GM18867 (cell line): ENCODE results near the gene NKX6-2.
"Not testable (repeated sequence)": the region's sequence is repeated elsewhere in the genome, so short reads cannot be mapped to it uniquely, and the experiment has no call there.

Source experiments
- ATAC-seq: cut with Tn5 transposase; IDR thresholded peaks from one replicate; pipeline ENCODE4 v1.9.1; 2021; ENCODE audit warnings: mild to moderate bottlenecking, moderate library complexity; ENCODE audit not compliant: unreplicated experiment

Gene NKX6-2

DNA sequence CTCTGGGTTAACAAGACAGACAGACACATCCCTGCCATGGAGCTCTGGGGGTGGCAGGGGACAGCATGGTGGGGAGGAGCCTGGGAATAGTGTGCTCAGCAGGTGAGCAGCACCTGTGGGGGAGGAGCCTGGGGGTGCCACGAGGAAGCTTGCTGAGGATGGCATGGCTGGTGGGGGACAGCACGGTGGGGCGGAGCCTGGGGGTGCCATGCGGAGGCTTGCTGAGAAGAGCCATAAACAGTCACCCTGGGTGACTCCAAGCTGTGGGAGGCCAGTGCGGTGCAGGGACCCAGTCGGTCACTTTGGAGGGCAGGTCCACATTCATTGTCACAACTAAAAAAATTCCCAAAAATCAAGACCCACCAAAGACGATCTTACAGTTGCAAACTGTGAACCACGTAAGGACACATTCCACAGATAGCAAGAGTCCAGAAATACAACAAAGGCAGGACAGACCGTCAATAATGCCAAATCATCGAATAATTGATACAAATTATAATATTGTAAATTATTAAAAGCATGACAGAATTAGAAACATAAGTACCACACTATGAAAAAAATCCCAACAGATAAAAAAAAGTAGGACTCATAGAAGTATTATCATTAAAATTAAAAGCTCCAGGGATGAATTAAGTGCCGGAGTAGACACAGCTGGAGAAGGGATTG, 24.4 kb downstream of the NKX6-2 start:
- ATAC-seq, result no peak

DNA sequence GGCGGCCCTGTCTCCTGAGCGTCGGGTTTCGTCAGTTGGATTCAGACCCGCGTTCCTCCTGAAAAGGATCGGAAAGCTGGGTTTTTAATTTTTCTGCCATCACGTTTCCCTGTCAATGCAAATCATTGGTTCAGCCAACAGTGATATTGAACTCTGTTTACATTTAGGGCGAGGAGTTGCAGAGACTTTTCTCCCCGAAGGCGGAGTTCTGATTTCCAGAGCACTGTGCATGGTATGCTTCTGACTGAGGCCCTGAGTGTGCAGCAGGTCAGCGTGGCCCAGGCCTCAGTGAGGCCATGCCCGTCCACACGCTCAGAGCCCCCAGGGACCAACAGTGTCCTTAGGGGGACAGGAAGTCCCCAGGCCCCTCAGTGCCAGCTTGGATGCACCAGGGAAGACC, 27.1 kb downstream of the NKX6-2 start:
- no peak for ATAC-seq

DNA sequence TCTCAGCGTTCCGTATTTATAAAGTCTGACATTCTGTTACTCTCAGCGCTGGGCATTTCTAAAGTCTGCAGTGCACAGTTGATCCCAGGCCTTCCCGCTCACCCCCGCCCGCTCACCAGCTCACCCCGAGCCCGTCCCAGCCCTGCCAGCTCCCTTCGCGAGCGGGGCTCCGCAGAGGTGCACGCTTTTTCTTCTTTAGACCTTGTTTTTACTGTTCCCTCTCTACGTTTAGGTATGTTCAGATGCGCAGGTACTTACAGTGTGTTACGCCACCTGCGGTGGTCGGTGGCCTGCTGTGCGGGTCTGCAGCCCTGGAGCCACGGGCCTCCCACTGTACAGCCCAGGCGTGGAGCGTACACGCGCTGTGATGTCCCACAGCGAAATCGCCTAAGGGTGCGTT, 28.8 kb downstream of the NKX6-2 start:
- ATAC-seq, result no peak

DNA sequence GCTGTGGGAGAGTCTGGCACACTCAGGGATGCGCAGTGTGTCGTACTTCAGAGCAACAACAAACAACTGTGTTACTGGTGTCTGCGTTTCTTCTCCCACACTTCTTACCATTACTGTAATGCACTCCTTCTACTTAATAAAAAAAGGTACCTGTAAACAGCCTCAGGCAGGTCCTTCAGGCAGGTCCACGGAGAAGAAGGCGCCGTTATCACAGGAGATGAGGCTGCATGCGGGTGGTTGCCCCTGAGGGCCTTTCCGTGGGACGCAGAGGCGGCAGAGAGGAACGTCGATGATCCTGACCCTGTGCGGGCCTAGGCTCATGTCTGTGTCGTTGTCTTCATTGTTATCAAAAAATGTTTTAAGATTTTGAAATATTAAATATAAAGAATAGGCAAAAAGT, 29.4 kb downstream of the NKX6-2 start:
- ATAC-seq, result no peak

DNA sequence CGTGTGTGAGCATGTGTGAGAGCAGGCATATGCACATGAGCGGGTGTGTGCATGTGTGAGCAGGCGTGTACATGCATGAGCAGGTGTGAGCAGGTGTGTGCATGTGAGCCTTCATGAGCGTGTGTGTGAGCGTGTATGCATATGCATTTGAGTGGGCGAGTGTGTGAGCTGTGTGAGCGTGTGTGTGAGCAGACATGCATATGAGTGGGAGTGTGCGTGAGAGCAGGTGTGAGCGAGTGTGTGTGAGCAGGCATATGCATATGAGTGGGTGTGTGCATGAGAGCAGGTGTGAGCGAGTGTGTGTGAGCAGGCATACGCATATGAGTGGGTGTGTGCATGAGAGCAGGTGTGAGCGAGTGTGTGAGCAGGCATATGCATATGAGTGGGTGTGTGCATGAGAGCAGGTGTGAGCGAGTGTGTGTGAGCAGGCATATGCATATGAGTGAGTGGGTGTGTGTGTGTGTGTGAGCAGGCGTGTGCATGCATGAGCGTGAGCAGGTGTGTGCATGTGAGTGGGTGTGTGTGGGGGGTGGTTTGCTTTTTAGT, 30.7 kb downstream of the NKX6-2 start:
- no peak for ATAC-seq

DNA sequence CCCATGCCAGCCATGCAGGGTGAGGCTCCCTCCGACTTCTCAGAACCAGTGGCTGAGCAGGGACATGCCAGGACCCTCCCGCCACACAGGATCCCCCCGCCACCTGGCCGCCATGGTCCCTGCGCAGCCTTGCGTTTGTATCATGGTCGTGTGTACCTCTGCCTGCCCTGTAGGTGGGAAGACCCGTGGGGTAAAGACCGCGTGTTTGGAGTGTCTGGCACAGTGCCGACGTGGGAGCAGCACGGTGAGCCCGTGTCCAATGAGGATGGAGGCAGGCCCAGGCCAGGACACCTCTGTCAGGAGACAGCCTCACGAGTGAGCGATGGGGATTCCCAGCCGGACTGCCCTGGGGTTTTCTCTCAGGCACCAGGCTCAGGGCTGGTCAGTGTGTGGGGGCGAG, 31.9 kb downstream of the NKX6-2 start:
- no peak for ATAC-seq

DNA sequence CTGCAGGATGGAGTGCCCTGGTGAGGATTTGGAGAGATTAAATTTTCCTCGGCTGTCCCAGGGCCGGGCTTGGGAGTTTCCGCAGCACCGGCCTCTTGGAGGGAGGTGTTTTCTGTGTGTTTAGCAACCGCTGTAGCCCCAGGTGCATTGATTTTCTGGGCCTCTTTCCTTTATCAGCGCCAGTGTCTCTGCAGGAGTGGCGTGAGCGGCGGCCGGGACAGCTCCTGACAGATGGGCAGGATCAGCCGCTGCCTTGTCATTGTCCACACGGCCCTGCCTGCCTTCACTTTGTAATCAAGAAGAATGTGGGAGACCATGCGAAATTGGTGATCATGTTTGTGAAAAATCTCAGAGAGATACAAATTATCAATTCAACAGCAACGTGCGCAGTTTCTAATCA, 32.4 kb downstream of the NKX6-2 start:
- no peak for ATAC-seq

DNA sequence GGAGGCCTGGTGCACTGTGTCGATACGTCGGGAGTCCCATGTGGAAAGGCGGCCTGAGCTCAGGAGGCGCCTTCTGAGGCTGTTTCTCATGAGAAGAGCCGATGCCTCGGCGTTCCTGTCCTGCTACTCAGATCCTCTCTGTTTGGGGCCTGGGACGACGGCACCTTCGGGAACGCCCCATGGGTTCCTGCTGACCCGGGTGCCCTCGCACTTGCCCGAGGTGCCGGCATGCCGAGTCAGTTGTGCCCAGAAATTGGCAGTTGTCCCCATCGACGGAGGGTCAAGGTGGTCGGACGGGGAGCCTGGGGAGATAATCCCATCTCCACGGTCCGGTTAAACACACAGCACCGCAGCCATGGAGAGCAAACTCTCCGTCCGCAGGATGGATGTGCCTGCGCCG, 33.0 kb downstream of the NKX6-2 start:
- no peak for ATAC-seq

DNA sequence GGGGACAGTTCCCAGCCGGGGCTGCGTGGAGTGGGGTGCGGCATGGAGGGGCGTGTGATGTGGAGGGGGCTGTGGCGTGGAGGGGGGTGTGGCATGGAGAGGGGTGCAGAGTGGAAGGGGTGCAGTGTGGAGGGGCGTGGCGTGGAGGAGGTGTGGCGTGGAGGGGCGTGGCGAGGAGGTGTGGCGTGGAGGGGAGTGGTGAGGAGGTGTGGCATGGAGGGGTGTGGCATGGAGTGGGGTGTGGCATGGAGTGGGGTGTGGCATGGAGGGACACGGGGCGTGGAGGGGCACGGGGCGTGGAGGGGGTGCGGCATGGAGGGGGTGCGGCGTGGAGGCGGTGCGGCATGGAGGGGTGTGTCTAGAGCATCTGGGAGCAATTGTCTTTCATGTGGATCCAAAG, 33.6 kb downstream of the NKX6-2 start:
- ATAC-seq, result no peak

DNA sequence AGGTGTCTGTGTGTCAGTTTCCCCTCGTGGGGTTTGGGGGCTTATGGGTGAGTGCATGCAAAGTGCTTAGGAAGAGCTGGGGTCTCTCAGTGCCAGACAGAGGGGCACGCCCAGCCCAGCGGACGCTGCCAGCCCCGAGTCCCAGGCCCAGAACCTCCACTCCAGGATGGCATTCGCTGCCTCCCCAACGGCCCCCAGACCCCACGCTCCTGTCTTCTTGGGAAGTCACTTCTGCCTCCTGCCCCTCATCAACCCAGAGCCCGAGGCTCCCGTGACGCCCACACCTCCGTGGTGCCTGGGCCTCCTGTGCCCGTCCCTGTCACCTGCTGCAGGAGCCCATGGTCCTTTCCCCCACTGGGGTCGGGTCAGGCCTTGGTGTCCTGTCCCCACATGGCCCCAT, 35.0 kb downstream of the NKX6-2 start:
- no peak for ATAC-seq

DNA sequence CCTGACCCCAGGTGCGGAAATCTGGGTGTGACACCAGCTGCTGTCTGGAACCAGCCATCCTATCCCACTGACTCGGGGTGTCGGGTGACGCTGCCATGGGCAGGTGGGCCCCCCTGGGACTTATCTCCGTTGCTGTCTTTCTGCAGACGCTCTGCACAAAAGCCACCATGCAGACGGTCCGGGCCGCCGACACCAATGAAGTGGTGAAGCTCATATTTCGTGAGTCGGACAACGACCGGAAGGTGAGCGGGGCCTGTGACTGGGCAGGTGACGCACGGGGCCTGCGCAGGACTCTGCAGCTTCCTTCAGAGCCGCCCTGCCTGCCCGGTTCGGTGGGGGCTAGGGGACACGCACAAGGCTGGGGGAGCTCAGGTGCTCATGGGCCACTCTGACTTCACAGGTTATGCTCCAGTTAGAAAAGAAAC, 36.6 kb downstream of the NKX6-2 start:
- ATAC-seq, result no peak

DNA sequence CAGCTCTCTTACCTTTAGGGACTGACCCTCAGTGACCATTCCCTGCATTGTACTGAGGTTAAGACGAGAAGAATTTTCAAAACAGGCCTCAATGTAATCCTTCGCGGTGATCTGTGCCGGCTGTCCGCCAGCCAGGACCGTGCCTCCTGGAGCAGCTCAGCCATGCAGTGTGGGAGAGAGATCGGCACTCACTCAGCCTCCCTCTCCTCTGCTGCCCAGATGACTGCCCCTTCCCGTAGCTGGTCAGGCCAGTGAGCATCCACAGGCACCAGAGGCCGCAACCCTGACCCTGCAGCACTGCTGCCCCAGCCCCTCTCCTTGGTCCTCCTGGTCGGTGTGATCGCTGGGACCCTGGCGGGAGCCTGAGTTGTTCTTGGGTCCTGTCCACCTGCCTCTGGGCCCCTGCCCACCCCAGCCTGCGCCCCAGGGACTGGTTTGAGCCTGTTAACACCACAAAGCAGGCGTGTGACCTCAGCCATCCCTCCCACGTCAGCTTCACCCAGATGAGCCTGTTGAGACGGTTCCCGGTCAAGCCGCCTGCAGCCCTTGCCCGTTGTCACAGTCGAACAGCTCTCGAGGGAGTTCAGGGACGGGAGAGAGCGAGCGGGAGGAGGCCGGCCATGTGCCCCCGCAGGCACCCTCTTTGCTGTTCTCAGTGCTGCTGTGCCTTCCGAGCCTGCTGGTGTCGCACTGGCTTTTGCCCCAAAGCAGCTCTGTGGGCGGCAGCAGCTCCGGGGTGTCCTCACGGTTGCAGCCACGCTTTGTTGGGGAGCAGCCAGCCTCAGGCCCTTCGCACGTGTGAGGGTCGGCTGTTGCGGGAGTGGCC, 37.2 kb downstream of the NKX6-2 start:
- no peak for ATAC-seq

DNA sequence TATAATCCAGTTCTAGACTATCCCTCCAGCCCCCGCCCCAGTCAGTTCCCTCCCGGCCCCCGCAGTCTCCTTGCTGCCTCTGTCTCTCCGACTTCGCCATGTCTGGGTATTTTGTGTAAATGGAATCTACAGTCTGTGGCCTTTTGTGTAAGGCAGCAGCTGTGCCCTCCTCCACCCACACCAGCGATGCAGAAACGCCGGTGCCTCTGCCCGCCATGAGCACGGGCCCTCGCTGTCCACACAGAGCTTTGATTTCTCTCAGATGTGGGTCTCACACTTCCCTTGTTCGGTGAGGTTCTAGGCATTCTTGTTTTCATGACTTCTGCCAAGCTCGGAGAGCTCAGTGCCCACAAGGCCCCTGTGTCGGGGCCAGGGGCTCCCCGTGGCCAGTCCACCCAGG, 37.8 kb downstream of the NKX6-2 start:
- no peak for ATAC-seq

DNA sequence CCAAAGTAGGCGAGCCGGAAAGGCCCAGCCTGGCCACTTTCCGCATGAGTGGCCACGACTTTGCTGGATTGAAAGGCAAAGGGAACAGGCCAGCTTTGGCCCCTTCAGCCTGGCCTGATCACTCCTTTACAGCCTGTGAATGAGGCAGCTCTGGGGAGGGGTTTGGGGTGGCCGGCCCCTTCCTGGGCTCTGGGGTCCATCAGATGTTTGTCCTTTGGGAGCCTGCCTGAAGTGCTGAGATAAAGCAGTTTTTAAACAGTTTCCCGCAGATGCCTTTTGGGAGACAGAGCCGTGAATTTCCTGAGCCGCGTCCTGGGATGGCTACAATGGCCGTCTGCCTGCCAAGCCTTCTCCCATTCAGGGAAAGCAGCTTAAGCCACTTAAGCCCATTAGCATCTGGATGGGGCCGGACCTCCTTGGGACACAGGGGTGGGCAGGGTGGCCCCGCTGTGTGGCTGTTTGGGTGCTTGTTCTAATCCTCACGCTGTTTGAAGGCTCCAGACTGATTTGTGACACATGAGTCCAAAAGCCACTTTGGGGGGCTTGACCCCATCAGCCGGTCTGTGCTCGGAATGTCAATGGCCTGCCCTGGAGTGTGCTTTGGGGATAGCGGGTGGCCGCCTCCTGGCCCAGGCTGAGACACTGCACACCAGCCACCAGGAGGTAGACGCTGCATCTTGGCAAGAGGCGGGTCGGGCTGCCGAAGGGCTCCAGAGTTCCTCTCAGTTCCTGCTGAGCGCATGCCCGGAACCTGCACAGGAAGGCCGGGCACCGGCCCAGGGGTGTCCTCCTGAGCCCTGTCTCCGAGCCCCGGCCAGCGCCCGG, 38.9 kb downstream of the NKX6-2 start:
- ATAC-seq, result no peak

DNA sequence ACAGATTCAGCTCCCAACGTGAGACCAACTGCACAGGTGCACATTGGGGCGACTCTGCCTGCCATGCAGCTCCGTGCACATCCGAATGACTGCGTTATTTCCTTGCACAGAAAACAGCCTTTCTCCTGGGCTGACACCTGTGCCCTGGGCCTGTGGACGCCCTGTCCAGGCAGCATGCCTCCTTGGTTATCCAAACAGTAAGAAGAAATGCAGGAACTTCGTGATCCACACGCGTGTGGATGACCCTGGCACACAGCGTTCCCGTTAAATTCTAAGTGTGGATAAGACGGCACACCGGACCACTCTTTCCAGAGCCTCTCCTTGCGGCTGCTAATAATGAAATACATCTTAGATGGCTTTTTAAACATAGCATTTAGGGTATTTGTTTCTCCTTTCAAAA, 39.6 kb downstream of the NKX6-2 start:
- no peak for ATAC-seq

DNA sequence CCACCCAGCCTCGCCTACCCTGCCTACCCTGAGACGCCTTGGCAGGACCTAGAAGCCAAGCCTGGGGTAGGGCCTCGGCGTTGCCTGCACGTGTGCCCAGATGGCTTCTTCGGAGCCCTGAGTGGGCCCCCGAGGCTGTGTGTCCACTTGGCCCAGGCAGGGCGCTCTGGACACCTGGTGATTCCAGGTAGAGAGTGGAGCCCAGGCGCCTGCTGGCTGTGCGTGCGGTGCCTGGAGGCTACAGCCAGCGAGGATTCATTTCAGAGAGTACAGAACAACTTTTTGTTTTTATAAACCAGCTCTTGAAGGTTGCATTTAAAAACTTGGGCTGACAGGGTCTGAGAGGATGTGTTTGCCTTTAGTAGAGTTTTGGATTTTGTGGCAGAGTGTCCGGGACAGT, 40.0 kb downstream of the NKX6-2 start:
- ATAC-seq, result no peak

DNA sequence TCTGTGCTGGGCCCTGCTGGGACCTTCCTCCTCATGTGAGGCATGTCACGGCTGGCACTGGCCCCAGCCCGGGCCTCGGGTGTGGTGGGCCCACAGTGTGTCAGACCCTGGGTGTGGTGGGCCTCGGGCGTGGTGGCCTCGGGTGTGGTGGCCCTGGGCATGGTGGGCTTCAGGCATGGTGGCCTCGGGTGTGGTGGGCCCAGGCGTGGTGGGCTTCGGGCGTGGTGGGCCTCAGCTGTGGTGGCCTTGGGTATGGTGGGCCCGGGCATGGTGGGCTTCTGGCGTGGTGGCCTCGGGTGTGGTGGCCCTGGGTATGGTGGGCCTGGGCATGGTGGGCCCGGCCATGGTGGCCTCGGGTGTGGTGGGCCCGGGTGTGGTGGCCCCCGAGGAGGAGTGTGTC, 40.4 kb downstream of the NKX6-2 start:
- no peak for ATAC-seq

DNA sequence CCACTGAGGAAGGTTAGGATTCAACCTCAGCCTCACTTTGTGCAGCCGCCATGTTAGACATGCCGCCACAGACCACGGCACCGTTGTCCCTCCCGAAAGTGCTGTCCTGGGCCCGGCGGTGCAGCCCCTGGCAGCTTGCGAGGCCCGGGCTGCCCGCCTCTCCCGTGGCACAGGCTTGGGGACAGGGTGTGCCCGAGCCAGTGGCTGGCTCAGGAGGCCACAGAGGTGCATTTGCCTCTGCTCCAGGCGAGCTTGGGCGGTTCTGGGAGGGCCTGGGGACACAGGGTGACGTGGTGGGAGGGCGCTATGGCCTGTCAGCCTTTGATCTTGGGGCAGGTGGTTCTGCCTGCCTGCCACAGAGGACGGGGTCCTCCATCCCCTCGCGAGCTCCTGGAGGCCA, 41.1 kb downstream of the NKX6-2 start:
- ATAC-seq, result no peak

DNA sequence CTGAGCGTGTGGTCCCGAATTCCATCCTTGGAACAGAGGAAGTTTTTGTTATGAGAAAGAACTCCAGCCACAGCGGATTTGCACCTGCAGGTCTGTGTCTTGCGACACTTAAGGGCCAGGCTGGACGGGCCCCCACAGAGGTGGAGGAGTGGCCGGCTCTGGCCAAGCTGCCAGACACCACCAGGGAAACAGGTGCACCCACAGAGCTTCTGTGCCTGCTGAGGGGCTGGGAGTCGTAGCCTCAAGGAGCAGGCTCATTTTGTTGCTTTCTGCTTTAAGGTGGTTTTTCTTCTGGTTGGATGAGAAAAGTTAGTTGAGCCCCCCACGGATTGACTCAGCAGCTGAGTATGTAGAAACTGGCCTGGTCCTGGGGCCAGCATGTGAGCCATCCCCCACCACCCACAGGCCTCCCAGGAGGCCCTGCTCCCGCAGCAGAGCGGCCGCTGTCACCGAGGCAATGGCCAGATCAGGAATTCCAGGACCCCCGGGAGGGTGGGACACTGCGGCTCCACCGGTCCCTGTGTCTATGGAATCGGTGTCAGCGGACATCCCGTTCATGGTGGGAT, 41.9 kb downstream of the NKX6-2 start:
- no peak for ATAC-seq

DNA sequence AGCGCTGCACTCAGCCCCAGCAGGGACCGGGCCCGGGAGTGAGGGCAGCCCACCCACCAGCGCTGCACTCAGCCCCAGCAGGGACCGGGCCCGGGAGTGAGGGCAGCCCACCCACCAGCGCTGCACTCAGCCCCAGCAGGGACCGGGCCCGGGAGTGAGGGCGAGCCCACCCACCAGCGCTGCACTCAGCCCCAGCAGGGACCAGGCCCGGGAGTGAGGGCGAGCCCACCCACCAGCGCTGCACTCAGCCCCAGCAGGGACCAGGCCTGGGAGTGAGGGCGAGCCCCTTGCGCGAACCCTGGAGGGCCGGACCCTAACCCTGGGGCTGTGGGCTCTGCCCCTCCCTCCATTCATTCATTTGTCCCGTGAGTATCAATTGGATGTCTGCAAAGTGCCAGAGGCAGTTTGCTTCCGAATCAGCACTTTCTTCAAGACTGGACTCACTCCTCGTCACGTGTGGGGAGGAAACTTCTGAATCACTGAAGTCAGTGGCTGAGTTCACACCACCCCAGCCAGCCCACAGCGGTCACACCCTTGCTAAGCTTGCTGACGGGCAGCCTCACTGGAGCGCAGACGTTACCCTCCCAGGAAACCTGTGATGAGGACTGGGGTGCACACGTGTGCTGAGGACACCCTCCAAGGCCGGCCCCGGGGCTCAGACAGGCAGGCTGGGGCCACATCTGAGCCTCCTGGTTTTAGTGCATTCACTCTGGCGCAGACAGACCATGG, 42.6 kb downstream of the NKX6-2 start:
- ATAC-seq, result not testable (repeated sequence)

DNA sequence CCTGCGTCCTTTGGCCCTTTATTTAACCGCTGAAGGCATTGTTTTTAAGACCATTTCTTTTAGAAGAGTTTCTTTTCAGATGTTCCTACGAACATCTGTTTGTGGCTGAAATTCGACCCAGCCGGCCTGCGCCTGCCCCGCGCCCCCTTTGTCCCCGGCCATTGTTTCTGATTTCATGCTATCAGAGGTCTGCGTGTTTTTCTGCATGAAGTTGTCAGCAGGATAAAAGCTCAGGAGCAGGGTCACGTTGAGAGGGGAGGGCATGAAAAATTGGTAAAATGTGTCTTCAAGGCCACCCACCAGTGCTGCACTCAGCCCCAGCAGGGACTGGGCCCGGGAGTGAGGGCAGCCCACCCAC, 43.1 kb downstream of the NKX6-2 start:
- no peak for ATAC-seq
